ENCODE data around the gene RPL12. TPM values are rescaled to one million over a fixed set of nuclear protein-coding genes. Genes with fewer than 3 reads are reported as not detected.

RPL12 gene
- polyA plus RNA-seq, 1 donor: 3,060 TPM

DNA sequence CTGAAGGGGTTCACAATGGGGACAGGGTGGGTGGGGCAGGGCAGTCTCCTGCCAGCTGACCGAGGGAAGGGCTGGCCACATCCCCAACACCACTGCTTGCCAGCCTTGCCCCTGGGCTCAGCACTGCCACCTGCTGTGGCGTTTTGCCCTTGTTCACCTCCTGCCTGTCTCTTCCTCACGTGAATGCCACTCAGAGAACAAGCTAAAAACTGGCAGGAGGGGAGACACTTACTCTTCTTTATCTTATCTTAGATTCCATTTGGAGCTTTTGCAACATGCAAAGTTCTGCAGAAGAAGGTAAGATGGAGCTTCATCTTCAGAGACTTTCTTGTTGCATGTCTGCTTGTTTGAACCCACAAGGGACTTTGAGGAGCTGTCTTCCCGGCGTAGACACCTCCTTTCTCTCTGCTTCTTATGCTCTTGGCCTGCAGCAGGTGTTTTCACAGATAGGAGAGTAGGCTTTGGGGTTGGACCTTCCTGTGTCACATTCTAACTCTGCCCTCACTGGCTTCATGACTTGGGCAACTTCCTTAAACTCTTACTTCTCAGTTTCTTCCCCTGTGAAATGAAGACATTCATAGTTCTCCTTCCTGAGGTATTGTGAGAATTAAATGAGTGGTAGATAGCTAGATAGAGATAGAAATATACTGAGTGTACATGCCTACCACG is 4.3 kb upstream of the RPL12 start:
- 20% methylated on average over 1 of the region's 6 CpGs for whole genome bisulfite sequencing (ENCODE audit: insufficient coverage, low lambda C conversion rate)
- Histone ChIP-seq H3K27ac (ENCODE audit: low read length) (no peak overlapping the region), H3K4me1 (ENCODE audit: control insufficient read depth, insufficient read depth, low read length) (peaks cover 10% of the 10 kb centered on the region), H3K4me3 (ENCODE audit: low read length) (no peak overlapping the region), H3K36me3 (ENCODE audit: control insufficient read depth, insufficient read depth, low read length) (peaks cover 32% of the 10 kb centered on the region), H3K9me3 (ENCODE audit: control insufficient read depth, low read depth, low read length) (peaks cover 2% of the 10 kb centered on the region), H3K27me3 (ENCODE audit: control insufficient read depth, insufficient read depth, low read length) (no peaks in the 10 kb centered on the region)
- DNase-seq: no peak

- peak; percentile 40 to 66 for DNase-seq
- Histone ChIP-seq H3K4me1 (ENCODE audit: control insufficient read depth, insufficient read depth, low read length) (peaks cover 15% of the 10 kb centered on the region), H3K27ac (ENCODE audit: low read length) (no peak overlapping the region), H3K27me3 (ENCODE audit: control insufficient read depth, insufficient read depth, low read length) (no peaks in the 10 kb centered on the region), H3K36me3 (ENCODE audit: control insufficient read depth, insufficient read depth, low read length) (peaks cover 40% of the 10 kb centered on the region), H3K9me3 (ENCODE audit: control insufficient read depth, low read depth, low read length) (peaks cover 2% of the 10 kb centered on the region), H3K4me3 (ENCODE audit: low read length) (no peak overlapping the region)
- no CpG with 5 or more reads among the region's 4 CpGs for WGBS (ENCODE audit: insufficient coverage, low lambda C conversion rate)
Observed at GRCh38 chr9:127452691-127453090, 1.5 kb upstream of the RPL12 start.

DNA sequence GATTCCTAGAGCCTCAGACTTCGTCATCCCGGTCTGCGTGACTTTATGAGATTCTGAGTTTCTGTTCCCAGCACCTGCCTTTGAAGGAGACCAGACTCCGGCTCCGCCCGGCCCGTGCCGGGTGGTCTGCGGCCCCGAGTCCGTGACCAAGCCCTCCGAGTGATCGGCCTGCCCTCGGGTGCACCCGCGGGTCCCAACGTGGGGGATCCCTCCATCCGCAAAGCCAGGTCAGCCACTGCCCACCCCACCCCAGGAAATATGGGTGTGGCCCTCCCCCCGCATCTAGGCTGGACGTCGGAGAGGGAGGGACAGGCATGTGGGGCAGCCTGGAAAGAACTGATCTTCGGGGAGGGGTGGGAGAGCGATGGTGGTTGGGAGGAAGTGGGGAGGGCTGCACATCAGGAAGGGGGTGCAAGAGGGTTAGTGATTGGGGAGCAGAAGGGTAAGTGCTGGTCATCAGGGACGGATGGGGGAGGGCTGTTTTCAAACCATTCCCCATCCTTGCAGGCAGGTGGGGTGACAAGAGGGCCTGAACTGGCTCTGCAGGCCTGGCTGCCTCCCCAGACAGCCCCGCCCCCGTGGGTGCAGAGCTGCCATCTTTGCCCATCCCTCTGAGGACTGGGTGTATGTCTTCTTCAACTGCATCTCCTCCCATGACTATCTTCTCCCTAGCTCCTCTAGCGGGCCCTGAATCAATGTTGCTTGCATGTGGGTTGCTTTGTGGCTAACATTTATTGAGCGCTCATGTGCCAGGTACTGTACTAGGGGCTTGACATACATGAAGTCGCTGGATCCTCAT is 851 bp upstream of the RPL12 start:
- peak overlapping the region; percentile 80 for H3K4me3 ChIP-seq (ENCODE audit: low read length)

DNA sequence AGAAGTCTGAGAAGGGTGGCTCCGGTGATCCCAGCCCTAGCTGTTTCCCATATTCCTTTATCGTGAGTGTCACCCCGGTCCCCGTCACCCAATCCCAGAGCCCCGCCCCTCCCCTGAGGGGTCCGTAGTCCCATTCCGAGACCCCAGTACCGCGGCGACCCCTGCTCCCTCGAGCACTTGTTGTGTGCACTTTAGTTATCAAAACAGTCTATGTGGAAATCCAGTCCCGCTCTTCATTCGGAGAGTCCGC is 327 bp upstream of the RPL12 start:
- no peak for DNase-seq
- H3K4me1 ChIP-seq (ENCODE audit: control insufficient read depth, insufficient read depth, low read length): peaks cover 15% of the 10 kb centered on the region

More for the DNA sequence above, 851 bp upstream of the RPL12 start:
- Histone ChIP-seq H3K4me1 (ENCODE audit: control insufficient read depth, insufficient read depth, low read length) (peaks cover 15% of the 10 kb centered on the region), H3K36me3 (ENCODE audit: control insufficient read depth, insufficient read depth, low read length) (peaks cover 40% of the 10 kb centered on the region), H3K27ac (ENCODE audit: low read length) (peak overlapping the region; percentile 94), H3K9me3 (ENCODE audit: control insufficient read depth, low read depth, low read length) (peaks cover 2% of the 10 kb centered on the region), H3K27me3 (ENCODE audit: control insufficient read depth, insufficient read depth, low read length) (no peaks in the 10 kb centered on the region)
- peak; percentile 43 to 82 for DNase-seq
- no CpG with 5 or more reads among the region's 29 CpGs for WGBS (ENCODE audit: insufficient coverage, low lambda C conversion rate)

GRCh38 chr9:127450243-127450760 is 904 bp downstream of the RPL12 start:
- Histone ChIP-seq H3K36me3 (ENCODE audit: control insufficient read depth, insufficient read depth, low read length) (peaks cover 50% of the 10 kb centered on the region), H3K27me3 (ENCODE audit: control insufficient read depth, insufficient read depth, low read length) (no peaks in the 10 kb centered on the region), H3K27ac (ENCODE audit: low read length) (peak overlapping the region; percentile 94), H3K9me3 (ENCODE audit: control insufficient read depth, low read depth, low read length) (peaks cover 2% of the 10 kb centered on the region), H3K4me3 (ENCODE audit: low read length) (peak overlapping the region; percentile 80), H3K4me1 (ENCODE audit: control insufficient read depth, insufficient read depth, low read length) (peaks cover 15% of the 10 kb centered on the region)
- DNase-seq: peak; percentile 16 to 56
- WGBS (ENCODE audit: insufficient coverage, low lambda C conversion rate): no CpG with 5 or more reads among the region's 14 CpGs

More for the DNA sequence above, 327 bp upstream of the RPL12 start:
- peaks cover 41% of the 10 kb centered on the region for H3K36me3 ChIP-seq (ENCODE audit: control insufficient read depth, insufficient read depth, low read length)
- peaks cover 2% of the 10 kb centered on the region for H3K9me3 ChIP-seq (ENCODE audit: control insufficient read depth, low read depth, low read length)
- H3K27me3 ChIP-seq (ENCODE audit: control insufficient read depth, insufficient read depth, low read length): no peaks in the 10 kb centered on the region
- no CpG with 5 or more reads among the region's 14 CpGs for WGBS (ENCODE audit: insufficient coverage, low lambda C conversion rate)
- peak overlapping the region; percentile 80 for H3K4me3 ChIP-seq (ENCODE audit: low read length)
- peak overlapping the region; percentile 94 for H3K27ac ChIP-seq (ENCODE audit: low read length)

DNA sequence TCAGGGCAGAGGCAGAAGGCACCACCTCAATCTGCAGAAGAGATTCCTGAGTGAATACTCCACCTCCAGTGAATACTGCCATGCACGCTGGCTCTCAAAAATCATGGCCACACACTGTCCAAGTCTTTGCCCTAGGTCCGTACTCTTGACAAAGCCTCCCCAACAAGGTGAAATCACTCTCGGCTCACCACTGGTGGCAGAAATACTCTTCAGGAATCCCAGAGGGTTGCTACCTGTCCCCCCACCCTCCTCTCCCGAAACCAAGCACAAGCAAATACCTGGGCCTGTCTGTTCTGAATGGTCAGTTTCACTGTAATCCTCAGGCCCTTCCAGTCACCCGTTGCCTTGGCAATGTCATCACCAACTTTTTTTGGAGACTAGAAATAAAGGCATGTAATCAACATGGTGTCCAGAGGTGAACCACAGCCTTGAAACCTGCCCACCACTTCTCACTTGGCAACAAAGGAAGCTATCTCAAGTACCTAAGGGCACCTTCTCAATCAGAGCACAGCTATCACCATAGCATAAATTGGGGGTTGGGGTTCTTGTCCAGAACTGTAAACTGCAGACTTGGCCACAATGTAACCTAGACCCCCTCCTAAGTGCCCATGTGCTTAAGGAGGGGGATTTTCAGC is 1.8 kb downstream of the RPL12 start:
- H3K9me3 ChIP-seq (ENCODE audit: control insufficient read depth, low read depth, low read length): peaks cover 2% of the 10 kb centered on the region
- no CpG with 5 or more reads among the region's 5 CpGs for WGBS (ENCODE audit: insufficient coverage, low lambda C conversion rate)
- no peaks in the 10 kb centered on the region for H3K27me3 ChIP-seq (ENCODE audit: control insufficient read depth, insufficient read depth, low read length)
- H3K4me3 ChIP-seq (ENCODE audit: low read length): peak overlapping the region; percentile 80
- H3K27ac ChIP-seq (ENCODE audit: low read length): peak overlapping the region; percentile 94
- no peak for DNase-seq
- H3K4me1 ChIP-seq (ENCODE audit: control insufficient read depth, insufficient read depth, low read length): peaks cover 15% of the 10 kb centered on the region
- peaks cover 56% of the 10 kb centered on the region for H3K36me3 ChIP-seq (ENCODE audit: control insufficient read depth, insufficient read depth, low read length)

DNA sequence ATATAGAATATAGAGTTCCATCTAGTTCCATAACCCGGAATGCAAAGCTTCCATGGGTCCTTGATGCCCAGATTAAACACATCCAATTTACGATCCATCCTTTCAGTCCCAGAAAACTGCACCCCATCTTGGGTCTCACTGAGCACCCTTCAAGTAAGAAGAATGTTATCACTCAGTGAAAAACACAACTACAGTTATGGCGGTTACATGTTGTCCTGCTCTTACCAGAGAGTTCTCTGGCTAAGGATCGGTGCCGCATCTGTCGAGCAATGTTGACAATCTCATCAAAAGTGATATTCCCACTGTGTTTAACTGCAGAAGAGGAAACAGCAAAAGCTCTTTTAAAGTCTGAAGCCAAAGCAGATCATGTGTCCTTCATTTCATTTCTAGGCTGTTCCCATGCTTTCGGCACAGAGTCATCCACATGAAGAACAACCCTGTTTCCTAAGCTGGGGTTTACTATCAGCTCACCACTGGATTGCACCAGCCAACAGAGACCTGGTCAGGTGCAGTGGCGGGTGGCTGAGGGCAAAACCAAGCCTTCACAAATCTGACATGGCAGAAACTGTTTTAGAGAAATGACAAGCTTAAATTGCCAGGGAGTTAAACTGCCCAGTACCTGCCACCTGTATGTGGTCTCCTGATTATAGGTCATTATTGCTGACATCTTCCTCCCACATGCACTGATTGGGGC is 2.9 kb downstream of the RPL12 start:
- Histone ChIP-seq H3K36me3 (ENCODE audit: control insufficient read depth, insufficient read depth, low read length) (peaks cover 62% of the 10 kb centered on the region), H3K27ac (ENCODE audit: low read length) (no peak overlapping the region), H3K4me3 (ENCODE audit: low read length) (peak overlapping the region; percentile 80), H3K9me3 (ENCODE audit: control insufficient read depth, low read depth, low read length) (peaks cover 2% of the 10 kb centered on the region), H3K4me1 (ENCODE audit: control insufficient read depth, insufficient read depth, low read length) (peaks cover 15% of the 10 kb centered on the region), H3K27me3 (ENCODE audit: control insufficient read depth, insufficient read depth, low read length) (no peaks in the 10 kb centered on the region)
- WGBS (ENCODE audit: insufficient coverage, low lambda C conversion rate): no CpG with 5 or more reads among the region's 8 CpGs
- DNase-seq: peak in 1 of 2 donors; percentile 20

GRCh38 chr9:127447416-127448111 is 3.6 kb downstream of the RPL12 start:
- Histone ChIP-seq H3K27ac (ENCODE audit: low read length) (no peak overlapping the region), H3K9me3 (ENCODE audit: control insufficient read depth, low read depth, low read length) (peaks cover 2% of the 10 kb centered on the region), H3K27me3 (ENCODE audit: control insufficient read depth, insufficient read depth, low read length) (no peaks in the 10 kb centered on the region), H3K36me3 (ENCODE audit: control insufficient read depth, insufficient read depth, low read length) (peaks cover 62% of the 10 kb centered on the region), H3K4me1 (ENCODE audit: control insufficient read depth, insufficient read depth, low read length) (peaks cover 13% of the 10 kb centered on the region), H3K4me3 (ENCODE audit: low read length) (no peak overlapping the region)
- no CpG with 5 or more reads among the region's 7 CpGs for WGBS (ENCODE audit: insufficient coverage, low lambda C conversion rate)
- no peak for DNase-seq

- H3K9me3 ChIP-seq (ENCODE audit: control insufficient read depth, low read depth, low read length): peaks cover 2% of the 10 kb centered on the region
- WGBS (ENCODE audit: insufficient coverage, low lambda C conversion rate): 80% methylated on average over 1 of the region's 7 CpGs
- DNase-seq: no peak
- peaks cover 65% of the 10 kb centered on the region for H3K36me3 ChIP-seq (ENCODE audit: control insufficient read depth, insufficient read depth, low read length)
- H3K27me3 ChIP-seq (ENCODE audit: control insufficient read depth, insufficient read depth, low read length): no peaks in the 10 kb centered on the region
- H3K4me3 ChIP-seq (ENCODE audit: low read length): no peak overlapping the region
- no peak overlapping the region for H3K27ac ChIP-seq (ENCODE audit: low read length)
- H3K4me1 ChIP-seq (ENCODE audit: control insufficient read depth, insufficient read depth, low read length): peaks cover 6% of the 10 kb centered on the region
Observed at GRCh38 chr9:127446713-127447415, 4.3 kb downstream of the RPL12 start.
